A549 (cell line): ENCODE results near the gene ARHGAP26. TPM values are rescaled to one million over a fixed set of nuclear protein-coding genes. Genes with fewer than 3 reads are reported as not detected.

Source experiments
- ATAC-seq, 2 experiments: fragments of 200-7000 bp in 1 of 2; fragments of >200 bp in 1 of 2; cut with Nextera tagmentation in 1 of 2; cut with Tn5 transposase in 1 of 2; 3 replicates each; pipeline versions ENCODE4 v1.8.0 to v1.9.1; 2018 to 2020; ENCODE audit warnings: mild to moderate bottlenecking in 1 of 2, moderate library complexity in 1 of 2
- CTCF ChIA-PET: fragments of 300-600 bp; sonication (Branson Sonifier 250); formaldehyde crosslinking; extraction: SDS; loops from one replicate; lab custom pipeline; 2021; ENCODE audit warnings: antibody characterized with exemption, inconsistent platforms; lab: Yijun Ruan, JAX
- POLR2A ChIA-PET: fragments of 350-600 bp; formaldehyde crosslinking; extraction: SDS; loops from one replicate; lab custom pipeline; 2021; ENCODE audit warnings: antibody characterized with exemption, inconsistent platforms; lab: Yijun Ruan, JAX
- DNase-seq, 2 experiments: peaks; one replicate each; pipeline versions ENCODE4 v3.0.0 to v3.0.0-alpha.2; 2011 to 2016; ENCODE audit warnings: low read depth in 1 of 2, low spot score in 1 of 2
- FAIRE-seq: peaks from 2 replicates; lab custom pipeline; 2011; peaks lifted over from hg19 to GRCh38; lab: Jason Lieb, UNC
- H3K27ac ChIP-seq, 2 experiments: fragments of >200 bp; sonication (Bioruptor Twin); formaldehyde crosslinking; 3 replicates each; pipeline ENCODE4 v1.5.1; 2016 to 2017
- H3K4me1 ChIP-seq: fragments of >200 bp; sonication (Bioruptor Twin); formaldehyde crosslinking; 3 replicates; pipeline ENCODE4 v1.6.1; 2016
- H3K4me2 ChIP-seq: fragments of >200 bp; sonication (Bioruptor Twin); formaldehyde crosslinking; 3 replicates; pipeline ENCODE4 v1.6.1; 2016
- H3K4me3 ChIP-seq: fragments of >200 bp; sonication (Bioruptor Twin); formaldehyde crosslinking; 3 replicates; pipeline ENCODE4 v1.5.1; 2016
- H3K9me3 ChIP-seq: fragments of >200 bp; sonication (Bioruptor Twin); formaldehyde crosslinking; 3 replicates; pipeline ENCODE4 v1.6.1; 2016
- BHLHE40 ChIP-seq: IDR thresholded peaks from 2 replicates; pipeline ENCODE4 v1.6.1; 2012; ENCODE audit warnings: low read depth, low read length, inconsistent platforms
- CBX2 ChIP-seq: fragments of 200-600 bp; sonication (generic); IDR thresholded peaks from 2 replicates; pipeline ENCODE4 v1.6.1; 2016; ENCODE audit warnings: low read depth, mild to moderate bottlenecking, borderline replicate concordance
- CBX8 ChIP-seq: fragments of 200-600 bp; sonication (generic); IDR thresholded peaks from 2 replicates; pipeline ENCODE4 v1.6.1; 2016
- CHD2 ChIP-seq: fragments of 150-350 bp; IDR thresholded peaks from 2 replicates; pipeline ENCODE4 v1.6.1; 2014; ENCODE audit warnings: low read length; ENCODE audit not compliant: partially characterized antibody
- CHD4 ChIP-seq: fragments of 200-600 bp; sonication (generic); IDR thresholded peaks from 2 replicates; pipeline ENCODE4 v1.6.1; 2016; ENCODE audit warnings: antibody characterized with exemption, mild to moderate bottlenecking, borderline replicate concordance
- EHMT2 ChIP-seq: fragments of 200-600 bp; sonication (generic); IDR thresholded peaks from 2 replicates; pipeline ENCODE4 v1.6.1; 2016; ENCODE audit warnings: antibody characterized with exemption, low read depth, mild to moderate bottlenecking, moderate library complexity
- ESRRA ChIP-seq: fragments of 150-350 bp; IDR thresholded peaks from 2 replicates; pipeline ENCODE4 v1.6.1; 2014; ENCODE audit warnings: mild to moderate bottlenecking, low read length, borderline replicate concordance
- FOSB ChIP-seq: fragments of 250-450 bp; sonication (Bioruptor Pico); IDR thresholded peaks from 2 replicates; pipeline ENCODE4 v1.5.0; 2020; ENCODE audit warnings: mild to moderate bottlenecking, moderate library complexity
- FOXS1 ChIP-seq: fragments of 250-450 bp; sonication (Bioruptor Pico); IDR thresholded peaks from 2 replicates; pipeline ENCODE4 v1.5.0; 2020; ENCODE audit warnings: mild to moderate bottlenecking, moderate library complexity
- HDAC2 ChIP-seq: fragments of 200-600 bp; sonication (generic); IDR thresholded peaks from 2 replicates; pipeline ENCODE4 v1.6.1; 2016
- HOXA7 ChIP-seq: fragments of 250-450 bp; sonication (Bioruptor Pico); IDR thresholded peaks from 2 replicates; pipeline ENCODE4 v1.5.0; 2020; ENCODE audit warnings: mild to moderate bottlenecking, moderate library complexity
- HOXB13 ChIP-seq: fragments of 250-450 bp; sonication (Bioruptor Pico); IDR thresholded peaks from 2 replicates; pipeline ENCODE4 v1.5.0; 2020; ENCODE audit warnings: low read depth, mild to moderate bottlenecking, moderate library complexity
- JUNB ChIP-seq: fragments of >200 bp; sonication (Bioruptor Twin); formaldehyde crosslinking; IDR thresholded peaks from 2 replicates; pipeline ENCODE4 v1.6.1; 2016
- KDM1A ChIP-seq: fragments of 200-600 bp; sonication (generic); IDR thresholded peaks from 2 replicates; pipeline ENCODE4 v1.6.1; 2016; ENCODE audit warnings: low read depth, mild to moderate bottlenecking
- MAFK ChIP-seq: fragments of 450-650 bp; IDR thresholded peaks from 2 replicates; pipeline ENCODE4 v1.6.1; 2014; ENCODE audit not compliant: partially characterized antibody
- MYC ChIP-seq: IDR thresholded peaks from 2 replicates; pipeline ENCODE4 v1.6.1; 2012; ENCODE audit warnings: mild to moderate bottlenecking, inconsistent platforms, low read length, improper control_type of control experiment, borderline replicate concordance
- PHF8 ChIP-seq: fragments of 200-600 bp; sonication (generic); IDR thresholded peaks from 2 replicates; pipeline ENCODE4 v1.6.1; 2016; ENCODE audit warnings: low read depth, mild to moderate bottlenecking, antibody characterized with exemption, moderate library complexity, borderline replicate concordance
- POLR2A ChIP-seq: IDR thresholded peaks from 2 replicates; pipeline ENCODE4 v1.6.1; 2012; ENCODE audit warnings: mild to moderate bottlenecking, low read length
- REST ChIP-seq: fragments of 200-600 bp; sonication (generic); IDR thresholded peaks from 2 replicates; pipeline ENCODE4 v1.6.1; 2016; ENCODE audit warnings: antibody characterized with exemption, mild to moderate bottlenecking, moderate library complexity
- RFX5 ChIP-seq: fragments of 450-650 bp; IDR thresholded peaks from 2 replicates; pipeline ENCODE4 v1.7.1; 2014; ENCODE audit warnings: antibody characterized with exemption, mild to moderate bottlenecking, moderate library complexity
- RNF2 ChIP-seq: fragments of 200-600 bp; sonication (generic); IDR thresholded peaks from 2 replicates; pipeline ENCODE4 v1.6.1; 2016; ENCODE audit warnings: low read depth, mild to moderate bottlenecking, antibody characterized with exemption, moderate library complexity, borderline replicate concordance
- SMC3 ChIP-seq: fragments of >200 bp; sonication (Bioruptor Twin); formaldehyde crosslinking; IDR thresholded peaks from 3 replicates; pipeline ENCODE4 v1.6.1; 2018; ENCODE audit warnings: inconsistent platforms
- TFCP2L1 ChIP-seq: fragments of 250-450 bp; sonication (Bioruptor Pico); IDR thresholded peaks from 2 replicates; pipeline ENCODE4 v1.5.0; 2021; ENCODE audit warnings: mild to moderate bottlenecking
- TP53 ChIP-seq: fragments of 250-450 bp; sonication (Bioruptor Pico); IDR thresholded peaks from 2 replicates; pipeline ENCODE4 v1.5.0; 2021; ENCODE audit warnings: mild to moderate bottlenecking, moderate library complexity
- ZC3H11A ChIP-seq: fragments of 450-650 bp; IDR thresholded peaks from 2 replicates; pipeline ENCODE4 v1.6.1; 2014; ENCODE audit warnings: antibody characterized with exemption, mild to moderate bottlenecking
- ZFP36 ChIP-seq: fragments of 450-650 bp; IDR thresholded peaks from 2 replicates; pipeline ENCODE4 v1.6.1; 2014; ENCODE audit warnings: borderline replicate concordance; ENCODE audit not compliant: partially characterized antibody
- ZNF302 ChIP-seq: fragments of 250-450 bp; sonication (Bioruptor Pico); IDR thresholded peaks from 2 replicates; pipeline ENCODE4 v1.9.0; 2021; ENCODE audit warnings: inconsistent platforms, mild to moderate bottlenecking, moderate library complexity
- ZSCAN20 ChIP-seq: fragments of 250-450 bp; sonication (Bioruptor Pico); IDR thresholded peaks from 2 replicates; pipeline ENCODE4 v1.8.0; 2022; ENCODE audit warnings: mild to moderate bottlenecking, moderate library complexity
- WGBS: methylation state at CpG from one replicate; pipeline ENCODE4 v1.1.6; 2017; ENCODE audit errors: missing lambda C conversion rate; 5-methylcytosine and 5-hydroxymethylcytosine counted together
- polyA plus RNA-seq, 4 experiments: library from polyadenylated mRNA; depleted of rRNA in 3 of 4; stranded (reverse); fragments of >200 nt; fragmentation: RNase III in 1 of 4; extraction: RNeasy Plus Mini Kit Qiagen cat#74134 plus additional on column Dnase treatment in 1 of 4; gene quantifications; 2 replicates in 3 of 4; 3 replicates in 1 of 4; pipeline ENCODE4 v1.2.3, GENCODE V29; 2011 to 2017

ARHGAP26 gene
- polyA plus RNA-seq, 2 of the 4 experiments (the other 2 are of a cell fraction), result 6.6 to 19.1 TPM

DNA sequence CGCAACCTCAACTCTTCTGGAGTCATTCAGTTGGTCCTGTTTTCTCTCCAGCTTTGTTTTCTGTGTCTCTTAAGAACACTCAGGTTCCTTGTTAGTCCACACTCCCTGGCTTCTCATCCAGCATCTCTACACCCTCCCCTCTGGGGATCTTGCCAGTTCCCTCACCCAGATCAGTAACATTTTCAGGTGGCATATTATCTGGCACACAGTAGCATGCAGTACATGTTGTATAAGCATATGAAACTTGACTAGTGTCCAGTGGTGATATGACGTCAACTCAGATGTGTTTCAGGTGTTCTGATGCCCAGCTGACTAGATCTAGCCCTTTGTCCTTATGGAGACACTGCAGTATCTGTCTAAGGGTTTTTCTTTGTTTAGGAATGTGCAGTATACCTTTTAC lies 184.3 kb downstream of the ARHGAP26 start:
- no peaks in the 10 kb centered on the region for H3K9me3 ChIP-seq
- TF ChIP-seq ZC3H11A, result no peak
- no peak for TF ChIP-seq POLR2A
- TF ChIP-seq BHLHE40, result no peak
- TF ChIP-seq KDM1A, result no peak
- TF ChIP-seq ZFP36, result no peak
- ChIA-PET CTCF (interaction anchor here (1.2 to 1.6 kb wide), 2 partner anchors 32 to 66 kb away, joined by 3 read pairs; no protein-coding TSS in a partner anchor), POLR2A (no interaction called here)
- no peak overlapping the region for H3K27ac ChIP-seq
- WGBS, result 92% methylated on average over 2 of the region's 2 CpGs
- ATAC-seq, result no peak; a peak in 1 of 6 replicates
- DNase-seq, result no peak
- peaks cover 29% of the 10 kb centered on the region for H3K4me1 ChIP-seq
- H3K4me2 ChIP-seq, result no peak overlapping the region
- FAIRE-seq, result no peak
- no peak overlapping the region for H3K4me3 ChIP-seq

DNA sequence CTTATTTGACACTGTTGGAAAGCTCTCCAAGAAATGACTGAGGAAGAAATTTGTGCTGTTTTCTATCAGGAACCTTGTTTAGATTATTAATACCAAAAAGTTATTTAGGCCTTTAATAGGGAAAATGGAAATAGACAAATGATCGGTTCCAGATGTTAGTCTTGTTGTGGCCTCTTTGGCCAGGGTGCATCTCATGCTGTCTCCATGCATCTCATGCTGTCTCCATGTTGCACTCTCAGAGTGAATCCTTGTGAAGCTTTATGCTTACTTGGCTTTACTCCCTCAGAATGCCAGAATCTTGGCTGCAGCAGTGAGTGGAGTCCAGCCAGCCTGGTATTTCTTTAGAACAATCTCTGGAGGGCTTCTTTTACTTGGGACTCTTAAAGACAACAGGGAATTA lies 185.5 kb downstream of the ARHGAP26 start:
- no peak overlapping the region for H3K4me2 ChIP-seq
- H3K9me3 ChIP-seq, result no peaks in the 10 kb centered on the region
- CTCF ChIA-PET, result interaction anchor here (0.5 kb wide), 1 partner anchor 727 kb away, joined by 3 read pairs; no protein-coding TSS in a partner anchor
- ATAC-seq (no peak), FAIRE-seq (no peak), DNase-seq (no peak)
- peak overlapping the region in 1 of 2 experiments; percentile 29; a peak in 1 of 6 replicates for H3K27ac ChIP-seq
- POLR2A ChIA-PET, result no interaction called here
- no peak overlapping the region for H3K4me3 ChIP-seq
- WGBS, result 92% methylated on average over 1 of the region's 1 CpG
- no peak for TF ChIP-seq HOXB13 (CRISPR knock-in tag)
- TF ChIP-seq FOXS1 (CRISPR knock-in tag), result no peak
- TF ChIP-seq SMC3, result no peak
- TF ChIP-seq JUNB, result no peak
- no peak for TF ChIP-seq RFX5
- no peak for TF ChIP-seq TP53
- TF ChIP-seq CBX8, result no peak
- no peak for TF ChIP-seq PHF8
- no peak for TF ChIP-seq RNF2
- TF ChIP-seq MAFK, result no peak
- no peak for TF ChIP-seq BHLHE40
- H3K4me1 ChIP-seq, result peaks cover 41% of the 10 kb centered on the region

GRCh38 chr5:142957528-142957927 lies 187.4 kb downstream of the ARHGAP26 start:
- Histone ChIP-seq H3K4me3 (no peak overlapping the region), H3K4me1 (peaks cover 47% of the 10 kb centered on the region), H3K9me3 (no peaks in the 10 kb centered on the region), H3K27ac (peak overlapping the region in 1 of 2 experiments; percentile 96; a peak in 3 of 6 replicates), H3K4me2 (no peak overlapping the region)
- WGBS, result 87% methylated on average over 7 of the region's 7 CpGs
- FAIRE-seq (no peak), ATAC-seq (no peak), DNase-seq (no peak)
- POLR2A ChIA-PET, result no interaction called here
- CTCF ChIA-PET, result interaction anchor here (0.6 to 4.1 kb wide), 4 partner anchors 32 to 845 kb away, joined by 3 to 19 read pairs (median 4); no protein-coding TSS in a partner anchor
- TF ChIP-seq RFX5 (no peak), HOXB13 (CRISPR knock-in tag) (no peak), ZNF302 (CRISPR knock-in tag) (no peak), MAFK (no peak)

DNA sequence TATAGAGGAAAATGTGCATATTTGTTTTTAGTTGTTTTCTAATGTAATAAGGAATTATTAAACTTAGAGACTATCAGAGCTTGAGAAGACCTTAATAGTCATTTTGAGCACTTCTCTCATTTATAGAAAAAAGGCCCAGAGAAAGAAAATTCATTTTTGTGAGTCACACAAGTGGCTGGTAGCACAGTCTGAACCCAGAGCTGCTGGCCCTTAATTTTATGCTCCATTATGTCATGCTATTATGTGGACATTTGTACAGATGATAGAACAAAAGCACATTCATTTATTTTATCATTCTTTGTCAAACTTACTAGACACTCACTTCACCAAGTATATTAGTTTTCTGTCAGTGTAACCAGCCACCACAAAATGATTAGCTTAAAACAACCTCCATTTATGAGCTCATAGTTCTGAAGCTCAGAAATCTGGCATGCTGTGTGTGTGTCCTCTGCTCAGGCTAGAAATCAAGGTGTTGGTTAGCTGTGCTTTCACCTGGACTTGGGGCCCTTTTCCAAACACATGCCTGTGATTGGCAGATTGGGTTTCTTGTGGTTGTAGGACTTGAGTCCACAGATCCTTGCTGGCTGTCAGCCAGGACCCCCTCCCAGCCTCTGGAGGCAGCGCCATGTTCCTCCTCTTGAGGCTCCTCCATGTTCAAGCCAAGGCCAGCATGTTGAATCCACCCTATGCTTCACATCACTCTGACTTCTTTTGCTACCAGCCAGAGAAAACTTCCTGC lies 188.9 kb downstream of the ARHGAP26 start:
- Histone ChIP-seq H3K27ac (peak overlapping the region; percentile 88 to 96), H3K9me3 (no peaks in the 10 kb centered on the region), H3K4me2 (peak overlapping the region; percentile 86), H3K4me1 (peaks cover 58% of the 10 kb centered on the region)
- 91% methylated on average over 1 of the region's 1 CpG for WGBS
- ATAC-seq (no peak), DNase-seq (no peak), FAIRE-seq (no peak)
- POLR2A ChIA-PET, result interaction anchor here (0.7 to 1.0 kb wide), 2 partner anchors 439 to 549 kb away, joined by 3 to 4 read pairs; no protein-coding TSS in a partner anchor
- no peak for TF ChIP-seq ESRRA
- no peak for TF ChIP-seq BHLHE40
- no peak for TF ChIP-seq EHMT2
- TF ChIP-seq FOSB (CRISPR knock-in tag), result no peak
- TF ChIP-seq MYC, result no peak
- no peak for TF ChIP-seq REST
- no peak for TF ChIP-seq CBX2
- no peak for TF ChIP-seq ZNF302 (CRISPR knock-in tag)
- TF ChIP-seq HDAC2, result no peak
- TF ChIP-seq MAFK, result no peak
- no peak for TF ChIP-seq CHD4
- no peak for TF ChIP-seq HOXA7
- no peak for TF ChIP-seq TFCP2L1 (CRISPR knock-in tag)
- no peak for TF ChIP-seq CHD2
- no peak for TF ChIP-seq ZSCAN20
- TF ChIP-seq, all 56 proteins: peak for 0
- CTCF ChIA-PET, result interaction anchor here (0.7 to 4.1 kb wide), 7 partner anchors 8 to 246 kb away, joined by 3 to 19 read pairs (median 5); no protein-coding TSS in a partner anchor
- no peak overlapping the region for H3K4me3 ChIP-seq
